Measurements from ENCODE around the gene FLVCR2. TPM values are rescaled to one million over a fixed set of nuclear protein-coding genes. Genes with fewer than 3 reads are reported as not detected.

FLVCR2 gene
- polyA plus RNA-seq, 3 donors: 13.2 to 36.6 (median 16.3) TPM

DNA sequence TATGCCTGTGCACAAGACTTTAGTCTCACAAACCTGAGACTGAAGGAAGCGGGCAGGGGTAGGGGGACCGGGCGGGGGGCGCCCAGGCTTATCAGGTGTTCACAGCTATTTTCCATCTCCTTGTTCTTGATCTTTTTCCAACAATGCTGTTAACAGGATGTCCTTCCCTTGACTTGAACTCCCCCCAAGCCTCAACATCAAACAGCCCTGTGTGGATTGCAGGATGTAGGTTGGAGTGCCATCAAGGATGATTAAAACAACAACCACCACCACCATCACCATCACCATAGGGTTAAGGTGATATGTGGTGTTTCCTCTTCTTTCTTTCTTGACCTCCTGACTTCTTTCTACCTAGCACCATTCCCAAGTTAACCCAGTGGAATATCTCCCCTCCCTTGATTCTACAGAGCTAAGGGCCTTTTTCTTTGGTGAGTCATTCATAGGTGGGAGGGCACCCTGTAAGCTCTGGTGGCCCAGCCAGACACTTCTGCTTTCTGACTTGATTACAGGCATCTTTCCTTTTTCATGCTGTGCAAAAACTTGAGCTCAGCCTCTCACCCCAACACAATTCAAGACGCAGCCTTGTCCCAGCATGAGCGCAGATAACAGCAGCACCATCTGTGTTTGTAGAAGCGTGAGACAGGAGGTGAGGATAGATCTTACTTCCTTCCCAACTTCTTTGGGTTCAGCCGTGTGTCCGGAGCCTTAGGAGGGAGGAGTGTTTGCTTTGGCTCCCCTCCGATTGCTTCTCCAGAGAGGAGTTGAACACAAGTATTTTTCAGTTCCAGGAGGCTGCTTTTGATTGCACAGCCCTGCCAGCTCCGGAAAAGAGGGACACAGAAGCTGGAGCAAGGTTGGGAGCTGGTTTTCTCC, 26.8 kb downstream of the FLVCR2 start:
- Histone ChIP-seq H3K27ac (ENCODE audit: low read depth in 1 of 2, low read length in 2 of 2) (peak overlapping the region; percentile 37 to 77), H3K4me2 (replicated peaks; ENCODE audit: extremely low read depth, low read length, poor library complexity, severe bottlenecking) (peak overlapping the region; percentile 70), H3K79me2 (ENCODE audit: insufficient read depth, low read length) (peaks cover 7% of the 10 kb centered on the region), H3K27me3 (ENCODE audit: control insufficient read depth in 2 of 2, insufficient read depth in 2 of 2, low read length in 2 of 2) (no peaks in the 10 kb centered on the region), H3K9ac (ENCODE audit: insufficient read depth, low read length, poor library complexity, severe bottlenecking) (no peak overlapping the region), H3K4me1 (ENCODE audit: control insufficient read depth in 1 of 2, insufficient read depth in 2 of 2, low read length in 2 of 2) (peaks cover 59 to 68% of the 10 kb centered on the region in 2 donors), H3K36me3 (replicated peaks in 1 of 2; ENCODE audit: control insufficient read depth in 1 of 2, insufficient read depth in 2 of 2, low read length in 2 of 2) (no peaks in the 10 kb centered on the region), H4K20me1 (ENCODE audit: insufficient read depth, low read length) (no peaks in the 10 kb centered on the region), H2AFZ (ENCODE audit: insufficient read depth, low read depth, low read length, poor library complexity, severe bottlenecking) (peak overlapping the region; percentile 54), H3K9me3 (replicated peaks in 1 of 2; ENCODE audit: control insufficient read depth in 1 of 2, insufficient read depth in 1 of 2, low read length in 2 of 2) (peaks cover 10 to 15% of the 10 kb centered on the region in 2 donors), H3K4me3 (replicated peaks in 1 of 3; ENCODE audit: low read depth in 2 of 3, low read length in 3 of 3) (peak overlapping the region in 1 of 3 experiments; percentile 56)
- peaks cover 17 to 27% of the 10 kb centered on the region in 2 donors for H3K36me3 Mint-ChIP-seq
- peak overlapping the region; percentile 64 to 83 for H3K4me3 Mint-ChIP-seq
- DNase-seq: peak; percentile 70 to 84 (median 82)
- H3K27ac Mint-ChIP-seq: peak overlapping the region; percentile 81 to 94 (median 87)
- peaks cover 3 to 15% (median 11%) of the 10 kb centered on the region in 7 donors for H3K9me3 Mint-ChIP-seq
- peaks cover 0 to 6% (median 0%) of the 10 kb centered on the region in 3 donors for H3K27me3 Mint-ChIP-seq (ENCODE audit: low read depth in 3 of 3)
- 87% methylated on average over 5 of the region's 11 CpGs for WGBS (ENCODE audit: insufficient coverage)
- TF ChIP-seq CTCF (IDR thresholded peaks at IDR 0.05): no peak
- intact Hi-C loops (cut with micrococcal nuclease): no loop called here
- H3K4me1 Mint-ChIP-seq: peaks cover 65% of the 10 kb centered on the region

DNA sequence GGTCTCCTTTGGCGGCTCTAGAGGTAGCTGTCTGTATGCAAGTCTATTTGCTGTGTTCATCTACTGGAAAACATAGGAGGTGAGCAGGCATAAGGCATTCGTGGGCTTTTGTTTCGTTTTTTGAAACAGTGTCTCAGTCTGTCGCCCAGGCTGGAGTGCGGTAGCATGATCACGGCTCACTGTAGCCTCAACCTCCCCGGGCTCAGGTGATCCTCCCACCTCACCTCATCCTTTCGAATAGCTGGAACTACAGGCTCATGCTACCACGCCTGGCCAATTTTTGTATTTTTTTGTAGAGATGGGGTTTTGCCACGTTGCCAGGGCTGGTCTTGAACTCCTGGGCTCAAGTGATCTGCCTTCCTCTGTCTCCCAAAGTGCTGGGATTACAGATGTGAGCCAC, 27.5 kb downstream of the FLVCR2 start:
- DNase-seq: no peak
- 90% methylated on average over 2 of the region's 10 CpGs for WGBS (ENCODE audit: insufficient coverage)
- Histone ChIP-seq H3K4me3 (replicated peaks in 1 of 3; ENCODE audit: low read depth in 2 of 3, low read length in 3 of 3) (peak overlapping the region in 1 of 3 experiments; percentile 56), H3K4me1 (ENCODE audit: control insufficient read depth in 1 of 2, insufficient read depth in 2 of 2, low read length in 2 of 2) (peaks cover 66 to 71% of the 10 kb centered on the region in 2 donors), H3K27me3 (ENCODE audit: control insufficient read depth in 2 of 2, insufficient read depth in 2 of 2, low read length in 2 of 2) (no peaks in the 10 kb centered on the region), H3K79me2 (ENCODE audit: insufficient read depth, low read length) (peaks cover 7% of the 10 kb centered on the region), H3K9me3 (replicated peaks in 1 of 2; ENCODE audit: control insufficient read depth in 1 of 2, insufficient read depth in 1 of 2, low read length in 2 of 2) (peaks cover 10 to 15% of the 10 kb centered on the region in 2 donors), H2AFZ (ENCODE audit: insufficient read depth, low read depth, low read length, poor library complexity, severe bottlenecking) (no peak overlapping the region), H3K27ac (ENCODE audit: low read depth in 1 of 2, low read length in 2 of 2) (peak overlapping the region; percentile 37 to 77), H4K20me1 (ENCODE audit: insufficient read depth, low read length) (no peaks in the 10 kb centered on the region), H3K36me3 (replicated peaks in 1 of 2; ENCODE audit: control insufficient read depth in 1 of 2, insufficient read depth in 2 of 2, low read length in 2 of 2) (no peaks in the 10 kb centered on the region), H3K4me2 (replicated peaks; ENCODE audit: extremely low read depth, low read length, poor library complexity, severe bottlenecking) (peak overlapping the region; percentile 70), H3K9ac (ENCODE audit: insufficient read depth, low read length, poor library complexity, severe bottlenecking) (no peak overlapping the region)
- no peak for TF ChIP-seq CTCF (IDR thresholded peaks at IDR 0.05)
- H3K9me3 Mint-ChIP-seq: peaks cover 3 to 15% (median 11%) of the 10 kb centered on the region in 7 donors
- intact Hi-C loops (cut with micrococcal nuclease): no loop called here
- peak overlapping the region; percentile 61 to 94 (median 87) for H3K27ac Mint-ChIP-seq
- H3K4me3 Mint-ChIP-seq: peak overlapping the region; percentile 64 to 83
- H3K27me3 Mint-ChIP-seq (ENCODE audit: low read depth in 3 of 3): peaks cover 0 to 6% (median 0%) of the 10 kb centered on the region in 3 donors
- peaks cover 18 to 27% of the 10 kb centered on the region in 2 donors for H3K36me3 Mint-ChIP-seq
- peaks cover 69% of the 10 kb centered on the region for H3K4me1 Mint-ChIP-seq

All from CD14-positive monocyte (primary cell).